Trophoblast cell (in vitro differentiated cells and primary cell): ENCODE results near the gene CNOT11.

Experiments used
- DNase-seq, 2 donors: peaks; one replicate each; pipeline ENCODE4 v3.0.0-alpha.2; 2016
- H2AFZ ChIP-seq: 2 replicates; pipeline ENCODE4 v1.6.1; 2013; ENCODE audit warnings: low read length, moderate library complexity, mild to moderate bottlenecking; ENCODE audit not compliant: insufficient read depth, poor library complexity
- H2AK5ac ChIP-seq: 2 replicates; pipeline ENCODE4 v1.6.1; 2013; ENCODE audit warnings: mild to moderate bottlenecking, low read length
- H2BK120ac ChIP-seq: 2 replicates; pipeline ENCODE4 v1.6.1; 2013; ENCODE audit warnings: low read length, mild to moderate bottlenecking, moderate library complexity; ENCODE audit not compliant: insufficient read depth, poor library complexity
- H2BK12ac ChIP-seq: 2 replicates; pipeline ENCODE4 v1.6.1; 2013; ENCODE audit warnings: mild to moderate bottlenecking, low read length, moderate library complexity
- H2BK5ac ChIP-seq: 2 replicates; pipeline ENCODE4 v1.6.1; 2013; ENCODE audit warnings: low read length, low read depth, moderate library complexity, mild to moderate bottlenecking; ENCODE audit not compliant: poor library complexity
- H3K14ac ChIP-seq: 2 replicates; pipeline ENCODE4 v1.6.1; 2013; ENCODE audit warnings: mild to moderate bottlenecking, low read length
- H3K18ac ChIP-seq: 2 replicates; pipeline ENCODE4 v1.6.1; 2013; ENCODE audit warnings: mild to moderate bottlenecking, low read length
- H3K23ac ChIP-seq: 2 replicates; pipeline ENCODE4 v1.6.1; 2013; ENCODE audit warnings: low read length
- H3K27ac ChIP-seq: 2 replicates; pipeline ENCODE4 v1.5.1; 2013; ENCODE audit warnings: low read depth, mild to moderate bottlenecking, inconsistent platforms, low read length, moderate library complexity
- H3K27me3 ChIP-seq: 2 replicates; pipeline ENCODE4 v1.6.1; 2013; ENCODE audit warnings: inconsistent platforms, mild to moderate bottlenecking, low read length, moderate library complexity; ENCODE audit not compliant: insufficient read depth
- H3K36me3 ChIP-seq, 2 experiments: 1 replicate in 1 of 2; 2 replicates in 1 of 2; pipeline ENCODE4 v1.6.1; 2013; ENCODE audit warnings: low read length in 2 of 2, mild to moderate bottlenecking in 2 of 2, moderate library complexity in 1 of 2; ENCODE audit not compliant: insufficient read depth in 2 of 2, control insufficient read depth in 1 of 2
- H3K4ac ChIP-seq: 2 replicates; pipeline ENCODE4 v1.6.1; 2013; ENCODE audit warnings: low read depth, mild to moderate bottlenecking, low read length, moderate library complexity
- H3K4me1 ChIP-seq, 2 experiments: 1 replicate in 1 of 2; 2 replicates in 1 of 2; pipeline ENCODE4 v1.6.1; 2013; ENCODE audit warnings: low read length in 2 of 2, mild to moderate bottlenecking in 2 of 2, moderate library complexity in 1 of 2; ENCODE audit not compliant: insufficient read depth in 2 of 2, control insufficient read depth in 1 of 2
- H3K4me2 ChIP-seq: 2 replicates; pipeline ENCODE4 v1.6.1; 2013; ENCODE audit warnings: inconsistent platforms, mild to moderate bottlenecking, low read length, moderate library complexity
- H3K4me3 ChIP-seq: 2 replicates; pipeline ENCODE4 v1.5.1; 2013; ENCODE audit warnings: mild to moderate bottlenecking, low read depth, low read length, inconsistent platforms
- H3K79me1 ChIP-seq: one replicate; pipeline ENCODE4 v1.6.1; 2013; ENCODE audit warnings: low read length
- H3K79me2 ChIP-seq: 2 replicates; pipeline ENCODE4 v1.6.1; 2013; ENCODE audit warnings: low read length, mild to moderate bottlenecking; ENCODE audit not compliant: control insufficient read depth, insufficient read depth, poor library complexity
- H3K9ac ChIP-seq: 2 replicates; pipeline ENCODE4 v1.6.1; 2013; ENCODE audit warnings: mild to moderate bottlenecking, low read length
- H3K9me3 ChIP-seq: 2 replicates; pipeline ENCODE4 v1.6.1; 2013; ENCODE audit warnings: low read depth, mild to moderate bottlenecking, control low read depth, inconsistent platforms, low read length; ENCODE audit not compliant: insufficient read depth
- H4K12ac ChIP-seq: 2 replicates; pipeline ENCODE4 v1.6.1; 2013; ENCODE audit warnings: low read depth, mild to moderate bottlenecking, low read length, moderate library complexity
- H4K8ac ChIP-seq: 2 replicates; pipeline ENCODE4 v1.6.1; 2013; ENCODE audit warnings: low read depth, mild to moderate bottlenecking, low read length, moderate library complexity
- H4K91ac ChIP-seq: one replicate; pipeline ENCODE4 v1.6.1; 2013; ENCODE audit warnings: low read depth, mild to moderate bottlenecking, low read length, moderate library complexity
- WGBS: extraction: QIAGEN DNeasy Blood & Tissue Kit; methylation state at CpG from one replicate; pipeline ENCODE4 v1.1.7; 2013; ENCODE audit warnings: missing lambda C conversion rate; ENCODE audit not compliant: insufficient read length, insufficient coverage; ENCODE audit errors: extremely low coverage; 5-methylcytosine and 5-hydroxymethylcytosine counted together

CNOT11 gene

DNA sequence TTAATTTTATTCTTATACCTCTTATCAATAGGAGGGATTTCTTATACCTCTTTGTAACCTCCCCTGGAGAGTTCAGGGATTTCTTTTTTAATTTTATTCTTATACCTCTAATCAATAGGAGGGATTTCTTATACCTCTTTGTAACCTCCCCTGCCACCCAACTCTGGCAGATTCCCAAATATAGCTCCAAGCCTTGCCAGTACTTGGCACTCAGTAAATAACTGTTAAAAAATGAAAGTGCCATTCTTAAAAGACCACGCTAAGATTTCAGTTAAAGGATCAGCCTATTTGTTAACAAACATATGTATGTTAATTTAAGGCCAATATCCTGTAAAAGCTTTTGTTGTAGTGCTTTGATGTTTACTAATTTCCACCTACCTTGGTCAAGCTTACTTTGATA, 51.0 kb downstream of the CNOT11 start:
- Histone ChIP-seq H3K27me3 (no peaks in the 10 kb centered on the region), H3K79me1 (peaks cover 11% of the 10 kb centered on the region), H4K91ac (no peak overlapping the region), H3K9me3 (peaks cover 4% of the 10 kb centered on the region), H3K23ac (no peak overlapping the region), H2BK5ac (no peak overlapping the region), H3K36me3 (peaks cover 4% of the 10 kb centered on the region in 2 experiments), H3K9ac (no peak overlapping the region), H3K4ac (peak overlapping the region; percentile 34), H3K18ac (no peak overlapping the region), H3K4me1 (peaks cover 4 to 15% of the 10 kb centered on the region in 2 experiments), H2AK5ac (no peak overlapping the region), H3K4me2 (no peak overlapping the region), H2BK120ac (no peak overlapping the region), H2AFZ (no peak overlapping the region), H2BK12ac (no peak overlapping the region), H3K14ac (no peak overlapping the region), H3K79me2 (peaks cover 27% of the 10 kb centered on the region), H3K27ac (no peak overlapping the region), H3K4me3 (no peak overlapping the region), H4K8ac (no peak overlapping the region), H4K12ac (no peak overlapping the region)
- no CpG with 5 or more reads among the region's 1 CpG for WGBS
- DNase-seq = no peak

DNA sequence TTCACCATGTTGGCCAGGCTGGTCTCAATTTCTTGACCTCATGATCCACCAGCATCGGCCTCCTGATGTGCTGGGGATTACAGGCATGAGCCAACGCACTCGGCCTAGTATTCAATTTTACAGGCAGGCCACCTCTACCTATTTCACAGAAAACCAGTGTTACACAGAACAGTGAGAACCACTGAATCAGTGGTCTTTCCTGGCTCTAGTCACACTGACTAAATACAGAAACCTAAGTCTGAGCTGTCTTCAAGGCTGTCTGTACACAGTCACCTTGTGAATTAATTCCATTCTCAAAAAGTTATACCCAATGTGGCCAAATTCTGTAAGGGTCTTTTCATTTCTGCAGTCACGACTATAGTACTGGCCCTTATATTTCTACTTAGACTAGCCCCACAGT, 52.3 kb downstream of the CNOT11 start:
- no peak overlapping the region for H4K12ac ChIP-seq
- no peak overlapping the region for H3K18ac ChIP-seq
- H3K27ac ChIP-seq = no peak overlapping the region
- no peak overlapping the region for H2BK12ac ChIP-seq
- no peak overlapping the region for H2AFZ ChIP-seq
- H4K8ac ChIP-seq = no peak overlapping the region
- no peak overlapping the region for H4K91ac ChIP-seq
- H3K79me2 ChIP-seq = peaks cover 25% of the 10 kb centered on the region
- H3K79me1 ChIP-seq = peaks cover 14% of the 10 kb centered on the region
- no peak overlapping the region for H3K14ac ChIP-seq
- H2AK5ac ChIP-seq = no peak overlapping the region
- H2BK5ac ChIP-seq = no peak overlapping the region
- H3K9ac ChIP-seq = no peak overlapping the region
- H2BK120ac ChIP-seq = no peak overlapping the region
- DNase-seq = no peak
- no peaks in the 10 kb centered on the region for H3K27me3 ChIP-seq
- peaks cover 2 to 4% of the 10 kb centered on the region in 2 experiments for H3K36me3 ChIP-seq
- no peak overlapping the region for H3K23ac ChIP-seq
- no CpG with 5 or more reads among the region's 4 CpGs for WGBS
- peaks cover 4 to 15% of the 10 kb centered on the region in 2 experiments for H3K4me1 ChIP-seq
- peaks cover 4% of the 10 kb centered on the region for H3K9me3 ChIP-seq
- H3K4me3 ChIP-seq = no peak overlapping the region
- no peak overlapping the region for H3K4me2 ChIP-seq
- H3K4ac ChIP-seq = peak overlapping the region; percentile 68

DNA sequence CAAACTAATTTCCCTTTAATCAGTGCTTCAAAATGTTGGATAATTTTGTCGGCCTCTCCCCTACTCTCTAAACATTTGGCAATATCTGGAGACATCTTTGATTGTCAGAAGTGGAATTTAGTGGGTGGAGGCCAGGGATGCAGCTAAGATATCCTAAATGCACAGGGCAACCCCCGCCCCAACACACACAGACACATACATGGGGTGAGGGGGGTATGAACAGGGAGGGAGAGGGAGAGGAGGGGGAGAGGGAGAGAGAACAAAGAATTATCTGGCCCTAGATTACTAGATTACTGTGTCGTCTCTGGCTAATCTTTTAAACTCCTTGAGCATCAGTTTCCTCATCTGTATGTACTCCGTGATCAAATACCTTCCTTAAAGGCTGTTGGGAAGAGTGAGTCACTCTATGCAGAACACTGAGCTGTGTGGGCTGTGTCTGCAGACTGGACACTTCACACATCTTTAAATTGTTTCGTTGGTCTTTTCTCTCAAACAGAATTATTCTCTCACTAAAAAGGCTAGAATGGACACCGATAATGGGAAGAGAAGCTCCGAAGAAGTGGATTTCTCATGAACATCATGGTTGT, 52.9 kb downstream of the CNOT11 start:
- no peak overlapping the region for H3K9ac ChIP-seq
- no CpG with 5 or more reads among the region's 7 CpGs for WGBS
- peak; percentile 20 to 65 for DNase-seq
- H3K27ac ChIP-seq = no peak overlapping the region
- peaks cover 14% of the 10 kb centered on the region for H3K79me1 ChIP-seq
- H3K4me1 ChIP-seq = peaks cover 4 to 15% of the 10 kb centered on the region in 2 experiments
- H3K23ac ChIP-seq = no peak overlapping the region
- H3K18ac ChIP-seq = no peak overlapping the region
- H2BK5ac ChIP-seq = no peak overlapping the region
- H4K91ac ChIP-seq = no peak overlapping the region
- peaks cover 4% of the 10 kb centered on the region for H3K9me3 ChIP-seq
- no peaks in the 10 kb centered on the region for H3K27me3 ChIP-seq
- no peak overlapping the region for H2AK5ac ChIP-seq
- H4K12ac ChIP-seq = no peak overlapping the region
- H3K79me2 ChIP-seq = peaks cover 24% of the 10 kb centered on the region
- peak overlapping the region; percentile 68 for H3K4ac ChIP-seq
- no peak overlapping the region for H2BK12ac ChIP-seq
- H2BK120ac ChIP-seq = no peak overlapping the region
- no peak overlapping the region for H2AFZ ChIP-seq
- peaks cover 2 to 4% of the 10 kb centered on the region in 2 experiments for H3K36me3 ChIP-seq
- no peak overlapping the region for H3K14ac ChIP-seq
- H3K4me3 ChIP-seq = no peak overlapping the region
- H4K8ac ChIP-seq = no peak overlapping the region
- peak overlapping the region; percentile 31 for H3K4me2 ChIP-seq

DNA sequence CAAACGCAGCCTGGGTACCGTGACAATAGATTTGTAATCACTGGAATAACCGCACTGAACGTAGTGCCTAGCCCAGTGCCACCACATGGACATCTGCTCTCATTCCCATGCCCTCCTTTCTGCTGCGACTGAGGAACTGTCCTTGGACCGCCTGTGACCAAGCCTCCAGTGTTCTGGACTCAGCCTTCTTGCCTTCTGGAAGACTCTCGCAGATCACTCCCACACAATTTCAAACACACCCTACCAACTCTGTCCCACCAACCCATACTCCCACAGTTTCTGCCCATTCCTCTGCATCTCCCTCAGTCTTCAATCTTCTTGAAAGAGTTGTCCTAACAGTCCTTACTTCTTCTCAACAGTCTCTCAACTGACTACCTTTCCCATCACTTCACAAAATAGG, 53.7 kb downstream of the CNOT11 start:
- no peak overlapping the region for H2BK12ac ChIP-seq
- peak overlapping the region; percentile 2 for H3K18ac ChIP-seq
- no peak overlapping the region for H3K23ac ChIP-seq
- H3K4me2 ChIP-seq = peak overlapping the region; percentile 91
- H3K9me3 ChIP-seq = peaks cover 4% of the 10 kb centered on the region
- no peaks in the 10 kb centered on the region for H3K27me3 ChIP-seq
- H3K4ac ChIP-seq = peak overlapping the region; percentile 25
- no peak overlapping the region for H2BK120ac ChIP-seq
- no peak overlapping the region for H2AK5ac ChIP-seq
- H4K8ac ChIP-seq = no peak overlapping the region
- no peak overlapping the region for H3K27ac ChIP-seq
- peaks cover 4 to 15% of the 10 kb centered on the region in 2 experiments for H3K4me1 ChIP-seq
- no CpG with 5 or more reads among the region's 7 CpGs for WGBS
- H3K36me3 ChIP-seq = peaks cover 2% of the 10 kb centered on the region in 2 experiments
- no peak overlapping the region for H3K9ac ChIP-seq
- no peak overlapping the region for H4K91ac ChIP-seq
- peaks cover 24% of the 10 kb centered on the region for H3K79me2 ChIP-seq
- no peak overlapping the region for H3K4me3 ChIP-seq
- peaks cover 14% of the 10 kb centered on the region for H3K79me1 ChIP-seq
- no peak overlapping the region for H2BK5ac ChIP-seq
- no peak overlapping the region for H2AFZ ChIP-seq
- no peak overlapping the region for H3K14ac ChIP-seq
- H4K12ac ChIP-seq = no peak overlapping the region
- peak in 1 of 2 donors; percentile 16 for DNase-seq
